Activated naive CD8-positive, alpha-beta T cell (primary cell): ENCODE results near the gene PRAMEF13.
"Not testable (repeated sequence)": the region's sequence is repeated elsewhere in the genome, so short reads cannot be mapped to it uniquely, and the experiment has no call there.

Experiments used
- H3K27ac Mint-ChIP-seq: one replicate; pipeline ENCODE4 v1.8.0; 2021; ENCODE audit warnings: mixed read lengths
- H3K27me3 Mint-ChIP-seq: one replicate; pipeline ENCODE4 v1.8.0; 2021; ENCODE audit warnings: mixed read lengths
- H3K36me3 Mint-ChIP-seq: one replicate; pipeline ENCODE4 v1.8.0; 2021; ENCODE audit warnings: mixed read lengths
- H3K4me1 Mint-ChIP-seq: one replicate; pipeline ENCODE4 v1.8.0; 2021; ENCODE audit warnings: low read depth, mixed read lengths
- H3K4me3 Mint-ChIP-seq: one replicate; pipeline ENCODE4 v1.8.0; 2021; ENCODE audit warnings: mild to moderate bottlenecking, mixed read lengths
- H3K9me3 Mint-ChIP-seq: one replicate; pipeline ENCODE4 v1.8.0; 2021; ENCODE audit warnings: low read depth, mixed read lengths

The PRAMEF13 gene

DNA sequence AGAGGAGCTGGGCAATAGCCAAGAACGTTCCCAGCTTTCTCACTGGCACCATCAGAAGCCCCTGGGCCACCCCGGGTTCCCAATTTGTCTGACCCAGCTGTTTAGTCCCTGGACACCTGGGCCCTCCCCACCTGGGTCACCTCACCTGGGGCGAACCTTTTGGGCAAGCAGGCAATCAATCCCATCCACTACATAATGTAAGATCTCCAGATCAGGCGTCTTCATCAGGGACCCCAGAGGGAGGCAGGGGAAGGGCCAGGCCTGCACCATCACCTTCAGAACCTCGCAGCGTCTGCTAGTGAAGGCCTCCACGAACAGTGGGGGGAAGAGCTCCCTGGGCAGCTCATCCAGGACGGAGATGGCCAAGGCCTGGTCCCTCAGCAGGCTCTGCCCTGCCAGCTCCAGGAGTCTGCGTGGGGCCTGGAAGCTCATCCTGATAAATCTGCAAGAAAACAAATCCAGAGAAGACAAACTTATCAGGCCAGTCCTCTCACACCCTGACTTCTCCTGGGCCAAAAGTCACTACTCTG is 24.5 kb upstream of the PRAMEF13 start, which contains the start of gene PRAMEF18:
Gene PRAMEF18, minus strand, starts transcription at position 480 of the 530 bp plus-strand sequence. Its CDS starts 48 bp downstream, at position 432.
- not testable (repeated sequence) for H3K27me3 Mint-ChIP-seq, H3K4me1 Mint-ChIP-seq, H3K27ac Mint-ChIP-seq, H3K9me3 Mint-ChIP-seq, H3K36me3 Mint-ChIP-seq, H3K4me3 Mint-ChIP-seq

GRCh38 chr1:13224480-13225060 is 23.4 kb upstream of the PRAMEF13 start:
- H3K4me3 Mint-ChIP-seq: no peak overlapping the region
- no peaks in the 10 kb centered on the region for H3K9me3 Mint-ChIP-seq
- peaks cover 2% of the 10 kb centered on the region for H3K27me3 Mint-ChIP-seq
- no peak overlapping the region for H3K27ac Mint-ChIP-seq
- H3K4me1 Mint-ChIP-seq: no peaks in the 10 kb centered on the region
- no peaks in the 10 kb centered on the region for H3K36me3 Mint-ChIP-seq

DNA sequence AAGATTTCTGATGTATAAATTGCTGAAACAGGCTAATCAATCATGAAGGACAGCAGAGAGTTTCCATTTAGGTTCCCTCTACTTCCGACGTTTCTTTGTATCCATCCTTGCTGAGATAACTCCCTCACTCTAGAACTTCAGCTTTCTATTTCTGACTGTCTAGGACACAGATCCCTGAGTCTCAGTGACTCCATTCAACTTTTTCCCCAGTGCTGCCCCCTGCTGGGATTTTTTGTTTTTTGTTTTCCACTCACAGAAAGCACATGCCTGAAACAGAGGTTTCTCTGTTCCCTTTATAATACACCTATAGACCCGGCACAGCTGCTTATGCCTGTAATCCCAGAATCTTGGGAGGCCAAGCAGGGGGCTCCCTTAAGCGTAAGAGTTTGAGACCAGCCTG is 21.6 kb upstream of the PRAMEF13 start:
- not testable (repeated sequence) for H3K27ac Mint-ChIP-seq, H3K4me3 Mint-ChIP-seq, H3K9me3 Mint-ChIP-seq, H3K27me3 Mint-ChIP-seq, H3K36me3 Mint-ChIP-seq, H3K4me1 Mint-ChIP-seq

- H3K27ac Mint-ChIP-seq, H3K4me1 Mint-ChIP-seq: not testable (repeated sequence)
These were observed 18.0 kb upstream of the PRAMEF13 start for GRCh38 chr1:13219203-13219602.

GRCh38 chr1:13216619-13217018 is 15.4 kb upstream of the PRAMEF13 start:
- not testable (repeated sequence) for H3K36me3 Mint-ChIP-seq, H3K27ac Mint-ChIP-seq, H3K9me3 Mint-ChIP-seq, H3K4me3 Mint-ChIP-seq, H3K4me1 Mint-ChIP-seq, H3K27me3 Mint-ChIP-seq

More at GRCh38 chr1:13219203-13219602, 18.0 kb upstream of the PRAMEF13 start:
- H3K9me3 Mint-ChIP-seq, H3K36me3 Mint-ChIP-seq, H3K27me3 Mint-ChIP-seq, H3K4me3 Mint-ChIP-seq: not testable (repeated sequence)

DNA sequence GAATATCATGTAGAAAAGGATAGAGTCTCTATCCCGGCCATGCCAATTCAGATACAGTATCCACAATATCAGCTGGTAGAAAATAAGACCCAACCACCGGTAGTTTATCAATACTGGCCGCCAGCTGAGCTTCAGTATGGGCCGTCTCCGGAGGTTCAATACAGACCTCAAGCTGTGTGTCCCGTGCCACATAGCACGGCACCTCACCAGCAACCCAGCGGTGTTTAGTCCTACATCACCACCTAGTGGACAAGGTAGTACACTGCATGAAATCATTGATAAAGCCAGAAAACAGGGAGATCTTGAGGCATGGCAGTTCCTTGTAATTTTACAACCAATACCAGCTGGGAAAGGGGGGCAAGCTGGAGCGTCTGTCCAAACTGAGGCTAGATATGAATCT is 7.5 kb upstream of the PRAMEF13 start:
- not testable (repeated sequence) for H3K27ac Mint-ChIP-seq, H3K36me3 Mint-ChIP-seq, H3K4me1 Mint-ChIP-seq, H3K9me3 Mint-ChIP-seq, H3K4me3 Mint-ChIP-seq, H3K27me3 Mint-ChIP-seq

DNA sequence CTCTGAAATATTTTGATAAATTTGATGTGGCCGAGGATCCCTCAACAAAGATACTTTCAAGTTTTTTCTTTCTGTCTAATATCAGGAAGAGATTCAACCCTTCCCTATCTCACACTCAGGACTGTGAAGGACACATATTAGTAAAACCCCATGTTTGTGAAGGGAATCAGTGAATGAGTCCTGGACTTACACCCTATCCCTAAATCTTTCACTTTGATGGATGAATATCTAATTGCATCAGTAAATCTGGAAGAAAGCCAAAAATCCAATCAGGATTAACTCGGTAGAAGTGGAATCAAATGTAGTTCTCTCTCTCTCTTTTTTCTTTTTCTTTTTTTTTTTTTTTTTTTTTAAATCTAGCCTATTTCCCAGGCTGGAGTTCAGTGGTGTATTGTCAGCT is 29.7 kb downstream of the PRAMEF13 start, which contains the start of gene PRAMEF9:
Gene PRAMEF9, plus strand, starts transcription at position 301 of the 400 bp plus-strand sequence. CDS start 3,433 bp downstream, outside the sequence.
- not testable (repeated sequence) for H3K4me1 Mint-ChIP-seq, H3K36me3 Mint-ChIP-seq, H3K27me3 Mint-ChIP-seq, H3K4me3 Mint-ChIP-seq, H3K9me3 Mint-ChIP-seq, H3K27ac Mint-ChIP-seq

DNA sequence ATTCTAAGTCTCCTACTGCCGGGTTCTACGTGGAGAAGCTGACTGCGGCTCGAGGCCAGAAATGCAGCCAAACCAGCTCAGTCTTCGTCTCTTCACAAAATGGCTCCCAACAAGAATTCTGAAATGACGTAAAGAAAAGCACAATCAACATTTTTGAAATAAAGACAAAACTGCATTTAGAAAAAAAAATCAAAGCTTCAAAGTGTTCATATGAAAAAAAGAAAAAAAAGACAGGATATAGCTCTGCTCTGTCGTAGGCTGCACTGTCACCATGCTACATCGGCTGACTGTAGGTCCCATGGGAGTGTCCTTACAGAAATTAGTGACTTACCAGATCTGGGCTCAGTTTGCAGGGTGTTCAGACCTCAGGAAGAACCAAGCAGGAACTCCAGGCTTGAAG is 35.7 kb downstream of the PRAMEF13 start, which contains the start of gene HNRNPCL4:
Gene HNRNPCL4, minus strand, starts transcription at position 101 of the 400 bp plus-strand sequence. CDS start 164 bp downstream, outside the sequence.
- not testable (repeated sequence) for H3K4me1 Mint-ChIP-seq, H3K36me3 Mint-ChIP-seq, H3K27ac Mint-ChIP-seq, H3K9me3 Mint-ChIP-seq, H3K4me3 Mint-ChIP-seq, H3K27me3 Mint-ChIP-seq

DNA sequence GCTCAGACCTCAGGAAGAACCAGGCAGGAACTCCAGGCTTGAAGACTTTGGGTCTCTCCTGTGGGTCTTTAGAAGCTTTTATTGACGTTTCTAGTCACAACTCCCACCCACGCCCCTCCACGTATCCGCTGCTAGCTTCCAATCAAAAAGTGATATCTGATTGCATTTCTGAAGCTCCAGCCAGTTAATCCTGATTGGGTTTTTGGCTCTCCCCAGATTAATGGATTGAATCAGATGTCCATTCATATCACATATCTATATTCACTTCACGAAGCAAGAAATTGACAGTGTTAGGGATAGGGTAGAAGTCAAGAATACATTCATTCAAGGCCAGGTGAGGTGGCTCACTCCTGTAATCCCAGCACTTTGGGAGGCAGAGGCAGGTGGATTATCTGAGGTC is 45.3 kb downstream of the PRAMEF13 start, which contains the start of gene PRAMEF26:
Gene PRAMEF26, minus strand, starts transcription at position 101 of the 400 bp plus-strand sequence. CDS start 2,914 bp downstream, outside the sequence.
- not testable (repeated sequence) for H3K27me3 Mint-ChIP-seq, H3K4me1 Mint-ChIP-seq, H3K27ac Mint-ChIP-seq, H3K4me3 Mint-ChIP-seq, H3K36me3 Mint-ChIP-seq, H3K9me3 Mint-ChIP-seq
